ENCODE data around the gene DMRT2. TPM values are rescaled to one million over a fixed set of nuclear protein-coding genes. Genes with fewer than 3 reads are reported as not detected.

DMRT2 gene
- total RNA-seq, 3 donors from 2014 or later = 1.5 to 10.2 (median 3.1) TPM

- ATAC-seq (no peak), DNase-seq (no peak)
- no peak overlapping the region for H3K4me3 ChIP-seq
- no peaks in the 10 kb centered on the region for H3K4me1 ChIP-seq (ENCODE audit: low read depth)
- intact Hi-C loops (cut with DNase I, micrococcal nuclease) = no loop called here
- no peak for TF ChIP-seq CTCF (IDR thresholded peaks at IDR 0.05)
- H3K36me3 ChIP-seq (ENCODE audit: low read depth) = no peaks in the 10 kb centered on the region
- no peaks in the 10 kb centered on the region for H3K9me3 ChIP-seq
These were observed 37.1 kb downstream of the DMRT2 start for GRCh38 chr9:1087120-1087881.

GRCh38 chr9:1094749-1095148 lies 44.6 kb downstream of the DMRT2 start:
- intact Hi-C loops (cut with DNase I, micrococcal nuclease) = no loop called here
- no peak for TF ChIP-seq CTCF (IDR thresholded peaks at IDR 0.05)
- ATAC-seq (peak; percentile 98), DNase-seq (no peak)
- no peaks in the 10 kb centered on the region for H3K9me3 ChIP-seq
- no peaks in the 10 kb centered on the region for H3K4me1 ChIP-seq (ENCODE audit: low read depth)
- no peak overlapping the region for H3K4me3 ChIP-seq
- no peaks in the 10 kb centered on the region for H3K36me3 ChIP-seq (ENCODE audit: low read depth)

GRCh38 chr9:1096155-1096964 lies 46.2 kb downstream of the DMRT2 start:
- DNase-seq (no peak), ATAC-seq (no peak)
- Histone ChIP-seq H3K4me3 (no peak overlapping the region), H3K4me1 (ENCODE audit: low read depth) (no peaks in the 10 kb centered on the region), H3K36me3 (ENCODE audit: low read depth) (no peaks in the 10 kb centered on the region), H3K9me3 (no peaks in the 10 kb centered on the region)
- intact Hi-C loops (cut with DNase I, micrococcal nuclease) = no loop called here
- TF ChIP-seq CTCF (IDR thresholded peaks at IDR 0.05) = no peak

GRCh38 chr9:1098551-1098950 lies 48.4 kb downstream of the DMRT2 start:
- H3K36me3 ChIP-seq (ENCODE audit: low read depth) = no peaks in the 10 kb centered on the region
- DNase-seq (no peak), ATAC-seq (no peak)
- no peak for TF ChIP-seq CTCF (IDR thresholded peaks at IDR 0.05)
- H3K9me3 ChIP-seq = no peaks in the 10 kb centered on the region
- intact Hi-C loops (cut with DNase I, micrococcal nuclease) = no loop called here
- H3K4me3 ChIP-seq = no peak overlapping the region
- no peaks in the 10 kb centered on the region for H3K4me1 ChIP-seq (ENCODE audit: low read depth)

- ATAC-seq (peak; percentile 21), DNase-seq (no peak)
- Histone ChIP-seq H3K9me3 (no peaks in the 10 kb centered on the region), H3K4me1 (ENCODE audit: low read depth) (no peaks in the 10 kb centered on the region), H3K36me3 (ENCODE audit: low read depth) (no peaks in the 10 kb centered on the region), H3K4me3 (no peak overlapping the region)
- intact Hi-C loops (cut with DNase I, micrococcal nuclease) = no loop called here
- TF ChIP-seq CTCF (IDR thresholded peaks at IDR 0.05) = no peak
These were observed 50.0 kb downstream of the DMRT2 start for GRCh38 chr9:1100201-1100600.

Data from mucosa of descending colon (tissue), 3 donors.